Activated CD8-positive, alpha-beta T cell treated with anti-CD3 and anti-CD28 coated beads for 36 hours (primary cell): Measurements from ENCODE around the gene ADA. TPM values are rescaled to one million over a fixed set of nuclear protein-coding genes. Genes with fewer than 3 reads are reported as not detected.
"Not testable (repeated sequence)": the region's sequence is repeated elsewhere in the genome, so short reads cannot be mapped to it uniquely, and the experiment has no call there.

Experiments
- ATAC-seq: fragments of 200-7000 bp; cut with Tn5 transposase; one replicate; pipeline ENCODE4 v1.10.0; 2021; ENCODE audit warnings: mild to moderate bottlenecking, moderate library complexity
- CTCF ChIA-PET: fragments of 350-600 bp; sonication (Branson Sonifier 250); formaldehyde crosslinking; loops from one replicate; lab custom pipeline; 2021; ENCODE audit warnings: antibody characterized with exemption; lab: Charles Lee
- POLR2A ChIA-PET: fragments of 350-600 bp; sonication (Branson Sonifier 250); formaldehyde crosslinking; loops from one replicate; lab custom pipeline; 2021; ENCODE audit warnings: antibody characterized with exemption; lab: Charles Lee
- DNase-seq: peaks from one replicate; pipeline ENCODE4 v3.0.0-alpha.2; 2020
- H3K27ac Mint-ChIP-seq: one replicate; pipeline ENCODE4 v1.8.0; 2021; ENCODE audit warnings: mild to moderate bottlenecking, mixed read lengths
- H3K27me3 Mint-ChIP-seq: one replicate; pipeline ENCODE4 v1.8.0; 2021; ENCODE audit warnings: mixed read lengths
- H3K36me3 Mint-ChIP-seq: one replicate; pipeline ENCODE4 v1.8.0; 2021; ENCODE audit warnings: low read depth, mixed read lengths
- H3K4me1 Mint-ChIP-seq: one replicate; pipeline ENCODE4 v1.8.0; 2021; ENCODE audit warnings: low read depth, mixed read lengths
- H3K4me3 Mint-ChIP-seq: one replicate; pipeline ENCODE4 v1.8.0; 2021; ENCODE audit warnings: mild to moderate bottlenecking, moderate library complexity, mixed read lengths
- H3K9me3 Mint-ChIP-seq: one replicate; pipeline ENCODE4 v1.8.0; 2021; ENCODE audit warnings: mixed read lengths
- intact Hi-C: fragments of 100-400 bp; cut with micrococcal nuclease; formaldehyde crosslinking; loops from one replicate; pipeline ENCODE4 v1.10.0; 2022
- total RNA-seq, 2 experiments: library from RNA; stranded (reverse); gene quantifications; one replicate each; pipeline ENCODE4 v1.2.3, GENCODE V29; 2021
- TF ChIP-seq, protein P1 (sequence below): fragments of 200-600 bp; IDR thresholded peaks from one replicate; pipeline ENCODE4 v1.8.0; 2022; ENCODE audit warnings: antibody characterized with exemption, mild to moderate bottlenecking

ADA gene
- total RNA-seq, 2 experiments from 2014 or later, result 32.8 to 36.7 TPM

DNA sequence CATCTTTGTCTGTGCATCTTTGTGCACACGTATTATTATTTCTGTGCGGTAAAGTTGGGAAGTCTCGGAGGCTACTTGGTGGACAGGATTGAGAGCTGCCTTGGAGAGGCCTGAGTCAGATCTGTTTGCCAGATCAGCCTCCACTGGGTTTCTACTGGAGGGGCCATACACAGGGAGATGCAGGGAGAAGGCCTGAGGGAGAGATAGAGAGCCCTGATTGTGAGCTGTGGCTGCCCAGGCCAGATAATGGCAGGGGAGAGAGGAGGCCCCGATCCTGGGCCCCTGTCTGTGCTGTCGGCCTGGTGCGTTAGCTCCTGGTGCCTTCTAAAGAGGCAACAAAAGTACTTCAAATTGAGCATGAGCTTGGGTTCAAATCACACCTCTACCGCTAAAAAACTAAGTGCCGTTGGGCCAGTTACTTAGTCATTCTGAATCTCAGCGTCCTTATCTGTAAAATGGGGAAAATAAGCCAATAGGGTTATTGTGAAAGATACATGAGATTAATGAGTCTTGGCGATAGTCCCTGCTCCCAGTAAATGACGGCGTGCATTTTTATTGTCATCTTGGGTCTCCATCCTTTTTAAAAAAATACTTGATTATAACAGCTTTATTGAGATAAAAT is 27.6 kb upstream of the ADA start:
- H3K27me3 Mint-ChIP-seq, result no peaks in the 10 kb centered on the region
- ATAC-seq (no peak), DNase-seq (no peak)
- ChIA-PET POLR2A (no interaction called here), CTCF (interaction anchor here (1.2 kb wide), 1 partner anchor 54 kb away, joined by 3 read pairs; no protein-coding TSS in a partner anchor)
- H3K9me3 Mint-ChIP-seq, result no peaks in the 10 kb centered on the region
- intact Hi-C loops, result loop anchor here (10.0 kb wide), 1 partner anchor 64 kb away; no protein-coding TSS in a partner anchor
- H3K27ac Mint-ChIP-seq, result no peak overlapping the region
- H3K36me3 Mint-ChIP-seq, result no peaks in the 10 kb centered on the region
- TF ChIP-seq, protein P1, sequence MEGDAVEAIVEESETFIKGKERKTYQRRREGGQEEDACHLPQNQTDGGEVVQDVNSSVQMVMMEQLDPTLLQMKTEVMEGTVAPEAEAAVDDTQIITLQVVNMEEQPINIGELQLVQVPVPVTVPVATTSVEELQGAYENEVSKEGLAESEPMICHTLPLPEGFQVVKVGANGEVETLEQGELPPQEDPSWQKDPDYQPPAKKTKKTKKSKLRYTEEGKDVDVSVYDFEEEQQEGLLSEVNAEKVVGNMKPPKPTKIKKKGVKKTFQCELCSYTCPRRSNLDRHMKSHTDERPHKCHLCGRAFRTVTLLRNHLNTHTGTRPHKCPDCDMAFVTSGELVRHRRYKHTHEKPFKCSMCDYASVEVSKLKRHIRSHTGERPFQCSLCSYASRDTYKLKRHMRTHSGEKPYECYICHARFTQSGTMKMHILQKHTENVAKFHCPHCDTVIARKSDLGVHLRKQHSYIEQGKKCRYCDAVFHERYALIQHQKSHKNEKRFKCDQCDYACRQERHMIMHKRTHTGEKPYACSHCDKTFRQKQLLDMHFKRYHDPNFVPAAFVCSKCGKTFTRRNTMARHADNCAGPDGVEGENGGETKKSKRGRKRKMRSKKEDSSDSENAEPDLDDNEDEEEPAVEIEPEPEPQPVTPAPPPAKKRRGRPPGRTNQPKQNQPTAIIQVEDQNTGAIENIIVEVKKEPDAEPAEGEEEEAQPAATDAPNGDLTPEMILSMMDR, result no peak
- no peak overlapping the region for H3K4me3 Mint-ChIP-seq
- H3K4me1 Mint-ChIP-seq, result no peaks in the 10 kb centered on the region

DNA sequence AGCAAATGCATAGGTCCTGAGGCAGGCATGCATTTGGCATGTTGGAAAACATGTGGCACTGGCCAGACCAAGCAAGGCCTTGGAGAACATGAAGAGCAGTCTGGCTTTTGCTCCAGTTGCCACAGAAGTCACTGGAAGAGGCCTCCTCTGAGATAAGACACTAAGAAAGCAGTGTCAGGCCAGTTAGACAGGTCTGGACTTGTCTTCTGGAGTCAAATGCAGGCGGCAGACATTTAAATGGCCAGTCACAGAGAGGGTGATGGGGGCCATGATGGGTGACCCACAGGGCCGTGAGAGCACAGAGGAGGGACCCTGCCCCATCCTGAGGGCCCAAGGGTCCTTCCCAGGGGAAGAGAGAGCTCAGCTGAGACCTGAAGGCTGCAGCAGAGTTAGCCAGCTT is 26.7 kb upstream of the ADA start:
- ChIA-PET POLR2A (no interaction called here), CTCF (no interaction called here)
- TF ChIP-seq, protein P1, result no peak
- ATAC-seq (no peak), DNase-seq (no peak)
- Mint-ChIP-seq H3K27ac (no peak overlapping the region), H3K36me3 (no peaks in the 10 kb centered on the region), H3K4me1 (no peaks in the 10 kb centered on the region), H3K27me3 (no peaks in the 10 kb centered on the region), H3K9me3 (no peaks in the 10 kb centered on the region), H3K4me3 (no peak overlapping the region)
- intact Hi-C loops, result loop anchor here (10.0 kb wide), 1 partner anchor 63 kb away; no protein-coding TSS in a partner anchor

DNA sequence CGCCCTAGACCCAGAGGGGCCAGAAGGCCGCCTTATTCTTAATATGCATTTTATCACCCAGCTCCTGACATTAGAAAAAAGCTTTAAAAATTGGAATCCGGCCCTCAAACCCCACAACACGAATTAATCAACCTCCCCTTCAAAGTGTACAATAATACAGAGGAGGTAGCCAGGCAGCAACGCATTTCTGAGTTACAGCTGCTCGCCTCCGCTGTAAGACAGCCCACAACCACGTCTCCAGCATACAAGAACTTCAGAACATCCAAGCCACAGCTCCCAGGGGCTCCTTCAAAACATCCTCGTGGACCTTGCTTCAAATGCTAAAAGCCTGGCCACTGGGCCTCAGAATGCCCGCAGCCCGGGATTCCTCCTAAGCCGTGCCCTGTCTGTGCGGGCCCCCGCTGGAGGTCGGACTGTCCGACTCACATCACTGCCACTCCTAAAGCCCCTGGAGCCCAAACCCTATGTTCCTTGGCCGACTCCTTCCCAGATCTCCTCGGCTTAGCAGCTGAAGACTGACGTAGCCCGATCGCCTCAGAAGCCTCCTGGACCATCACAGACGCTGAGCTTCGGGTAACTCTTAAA is 20.9 kb upstream of the ADA start:
- intact Hi-C loops, result loop anchor here (10.0 kb wide), 1 partner anchor 58 kb away; no protein-coding TSS in a partner anchor
- ATAC-seq, H3K9me3 Mint-ChIP-seq, H3K27ac Mint-ChIP-seq, H3K27me3 Mint-ChIP-seq, DNase-seq, POLR2A ChIA-PET, H3K36me3 Mint-ChIP-seq: not testable (repeated sequence)
- CTCF ChIA-PET, result interaction anchor here (1.1 to 1.9 kb wide), 3 partner anchors 11 to 61 kb away, joined by 4 to 10 read pairs (median 4); no protein-coding TSS in a partner anchor
- Mint-ChIP-seq H3K4me3 (peak overlapping the region; percentile 70), H3K4me1 (peaks cover 29% of the 10 kb centered on the region)

DNA sequence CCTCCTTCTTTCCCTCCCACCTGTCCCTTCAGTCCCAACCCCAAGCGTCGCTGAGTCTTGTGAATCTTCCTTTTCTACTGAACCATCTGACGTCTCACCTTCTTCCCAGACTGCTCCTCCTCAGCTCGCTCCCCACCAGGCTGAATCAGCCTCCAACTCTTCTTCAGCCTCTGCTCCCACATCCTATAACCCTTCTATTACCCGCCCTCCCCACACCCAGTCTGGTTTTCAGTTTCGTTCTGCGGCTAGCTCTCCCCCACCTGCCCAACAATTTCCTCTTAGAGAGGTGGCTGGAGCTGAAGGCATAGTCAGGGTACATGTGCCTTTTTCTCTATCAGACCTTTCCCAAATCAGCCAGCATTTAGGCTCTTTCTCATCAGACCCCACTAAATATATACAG is 20.0 kb upstream of the ADA start:
- intact Hi-C loops, result loop anchor here (10.0 kb wide), 1 partner anchor 57 kb away; no protein-coding TSS in a partner anchor
- POLR2A ChIA-PET, H3K27me3 Mint-ChIP-seq, H3K27ac Mint-ChIP-seq, H3K9me3 Mint-ChIP-seq, H3K36me3 Mint-ChIP-seq: not testable (repeated sequence)
- ATAC-seq (peak; percentile 88), DNase-seq (peak; percentile 83)
- CTCF ChIA-PET, result interaction anchor here (1.1 to 1.9 kb wide), 2 partner anchors 12 to 62 kb away, joined by 4 to 10 read pairs; no protein-coding TSS in a partner anchor
- H3K4me3 Mint-ChIP-seq, result peak overlapping the region; percentile 70
- peaks cover 31% of the 10 kb centered on the region for H3K4me1 Mint-ChIP-seq

DNA sequence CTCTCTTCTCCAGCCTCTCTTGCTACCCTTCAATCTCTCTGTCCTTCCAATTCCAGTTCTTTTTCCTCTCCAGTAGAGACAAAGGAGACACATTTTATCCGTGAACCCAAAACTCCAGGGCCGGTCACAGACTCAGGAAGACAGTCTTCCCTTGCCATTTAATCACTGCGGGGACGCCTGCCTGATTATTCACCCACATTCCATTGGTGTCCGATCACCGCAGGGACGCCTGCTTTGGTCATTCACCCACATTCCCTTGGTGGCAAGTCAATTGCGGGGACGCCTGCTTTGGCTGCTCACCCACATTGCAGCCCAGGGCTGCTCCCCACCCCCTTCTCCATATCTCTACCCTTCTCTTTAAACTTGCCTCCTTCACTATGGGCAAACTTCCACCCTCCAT is 19.4 kb upstream of the ADA start:
- POLR2A ChIA-PET, DNase-seq, CTCF ChIA-PET, H3K9me3 Mint-ChIP-seq, ATAC-seq, H3K27me3 Mint-ChIP-seq, H3K36me3 Mint-ChIP-seq, H3K27ac Mint-ChIP-seq: not testable (repeated sequence)
- Mint-ChIP-seq H3K4me3 (peak overlapping the region; percentile 70), H3K4me1 (peaks cover 34% of the 10 kb centered on the region)
- intact Hi-C loops, result loop anchor here (10.0 kb wide), 1 partner anchor 56 kb away; no protein-coding TSS in a partner anchor

DNA sequence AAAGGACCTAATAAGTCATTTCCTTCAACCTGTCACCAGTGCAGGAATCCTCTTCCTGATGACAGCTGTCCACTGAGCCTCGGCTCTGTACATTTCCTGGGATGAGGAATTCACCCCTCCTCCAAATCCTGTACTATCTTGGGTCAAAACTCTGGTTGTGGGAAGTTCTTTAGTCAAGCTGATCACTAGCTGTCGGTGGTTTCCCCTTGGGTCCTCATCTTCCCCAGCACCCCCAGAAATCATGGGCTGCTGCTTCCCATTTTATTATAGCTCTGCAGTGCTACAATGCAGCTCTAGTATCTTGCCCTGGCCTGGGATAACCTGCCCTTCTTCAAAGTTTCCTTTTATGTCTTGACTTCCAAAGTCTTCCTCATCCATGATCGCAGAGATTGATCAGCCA is 14.6 kb upstream of the ADA start:
- ChIA-PET POLR2A (no interaction called here), CTCF (interaction anchor here (0.9 to 3.8 kb wide), 3 partner anchors 18 to 67 kb away, joined by 3 to 40 read pairs (median 3); no protein-coding TSS in a partner anchor)
- no peaks in the 10 kb centered on the region for H3K9me3 Mint-ChIP-seq
- H3K4me3 Mint-ChIP-seq, result no peak overlapping the region
- TF ChIP-seq, protein P1, result no peak
- intact Hi-C loops, result no loop called here
- ATAC-seq, result no peak
- H3K4me1 Mint-ChIP-seq, result peaks cover 25% of the 10 kb centered on the region
- H3K36me3 Mint-ChIP-seq, result peaks cover 3% of the 10 kb centered on the region
- no peak for DNase-seq
- no peak overlapping the region for H3K27ac Mint-ChIP-seq
- H3K27me3 Mint-ChIP-seq, result no peaks in the 10 kb centered on the region
